Measurements from ENCODE around the gene FES. TPM values are rescaled to one million over a fixed set of nuclear protein-coding genes. Genes with fewer than 3 reads are reported as not detected.

Gene FES
- total and polyA plus RNA-seq, 2 donors (not counting 1 experiment from before 2014, with no cell fraction given) = 5.5 to 31.2 TPM

DNA sequence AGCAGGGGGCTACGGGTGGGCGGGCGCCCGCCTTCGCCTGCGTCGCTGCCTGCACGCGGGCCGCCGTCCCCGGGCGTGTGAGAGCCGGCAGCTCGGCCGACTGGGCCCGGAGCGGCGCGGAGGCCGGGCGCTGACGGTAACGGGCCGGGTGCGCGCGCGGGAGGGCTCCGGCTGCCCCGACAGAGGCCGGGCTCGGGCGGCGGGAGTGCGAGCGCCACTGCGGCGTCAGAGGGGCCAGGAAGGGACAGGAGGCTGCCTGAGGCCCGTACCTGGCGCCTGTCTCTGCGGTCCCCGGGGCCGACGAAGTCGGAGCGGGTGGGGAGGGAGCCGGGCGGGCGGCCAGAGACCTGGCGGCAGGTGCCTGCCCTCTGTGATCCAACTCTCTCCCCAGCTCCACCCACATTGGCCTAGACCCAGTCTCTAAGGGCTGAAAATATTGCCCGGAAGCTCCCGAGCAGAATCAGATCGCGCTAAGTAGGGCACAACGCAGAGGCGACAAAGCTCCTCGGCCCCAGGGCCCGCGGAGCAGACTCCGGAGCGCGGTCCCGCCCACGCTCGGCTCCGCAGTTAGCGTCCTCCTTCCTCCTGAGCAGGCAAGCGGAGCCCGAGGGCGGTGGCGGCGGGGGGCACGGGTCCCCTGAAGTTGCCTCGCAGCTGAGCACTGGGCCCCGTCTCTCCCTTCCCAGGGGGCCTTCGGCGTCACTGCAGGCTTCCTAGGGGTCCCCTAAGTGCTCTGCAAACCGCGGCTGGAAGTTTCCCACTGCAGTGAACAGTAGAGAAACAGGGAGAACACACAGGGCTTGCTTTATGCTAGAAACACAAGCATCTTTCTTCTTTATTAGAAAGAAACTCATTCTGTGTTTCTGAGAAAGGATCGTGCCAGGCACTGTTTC lies 18.8 kb downstream of the FES start, which contains the start of gene MAN2A2:
TSS of gene MAN2A2 (plus strand) at position 463 of the 893 bp plus-strand sequence. CDS start 906 bp downstream, outside the sequence.
- H3K36me3 ChIP-seq (ENCODE audit: control insufficient read depth, insufficient read depth, low read length) = peaks cover 13% of the 10 kb centered on the region

DNA sequence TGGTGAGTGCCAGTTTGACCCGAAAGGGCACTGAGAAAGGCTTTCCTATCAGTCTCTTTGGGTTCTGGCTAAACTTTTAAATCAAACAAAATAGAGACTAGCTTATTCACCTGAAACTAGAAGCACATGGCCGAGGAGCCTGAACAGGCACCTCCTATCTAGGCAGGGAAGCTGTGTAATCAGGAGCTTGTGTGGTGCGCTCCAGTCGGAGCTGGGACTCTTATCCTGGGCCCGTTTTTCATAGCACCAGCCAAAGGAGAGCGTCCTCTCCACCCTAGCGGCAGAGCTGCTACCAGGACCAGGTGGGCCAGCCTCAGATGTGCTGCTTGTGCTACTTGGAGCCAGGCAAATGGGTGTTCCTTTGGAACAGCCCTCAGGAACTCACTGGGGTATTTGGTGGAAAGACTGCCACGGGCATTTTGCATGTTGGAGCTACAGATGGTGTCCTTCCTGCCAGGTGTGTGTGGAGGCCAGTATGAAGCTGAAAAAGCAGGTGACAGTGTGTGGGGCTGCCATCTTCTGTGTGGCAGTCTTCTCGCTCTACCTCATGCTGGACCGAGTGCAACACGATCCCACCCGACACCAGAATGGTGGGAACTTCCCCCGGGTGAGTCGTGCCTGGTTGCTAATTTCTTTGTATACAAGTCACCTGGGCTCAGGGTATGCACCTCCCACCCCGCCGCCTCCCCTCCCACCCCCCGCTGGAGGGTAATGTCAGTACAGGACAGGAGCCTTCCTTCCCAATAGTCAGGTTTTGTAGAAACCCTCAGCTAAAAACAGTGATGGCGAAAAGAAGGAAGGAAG lies 19.6 kb downstream of the FES start:
- TF ChIP-seq, protein P1, sequence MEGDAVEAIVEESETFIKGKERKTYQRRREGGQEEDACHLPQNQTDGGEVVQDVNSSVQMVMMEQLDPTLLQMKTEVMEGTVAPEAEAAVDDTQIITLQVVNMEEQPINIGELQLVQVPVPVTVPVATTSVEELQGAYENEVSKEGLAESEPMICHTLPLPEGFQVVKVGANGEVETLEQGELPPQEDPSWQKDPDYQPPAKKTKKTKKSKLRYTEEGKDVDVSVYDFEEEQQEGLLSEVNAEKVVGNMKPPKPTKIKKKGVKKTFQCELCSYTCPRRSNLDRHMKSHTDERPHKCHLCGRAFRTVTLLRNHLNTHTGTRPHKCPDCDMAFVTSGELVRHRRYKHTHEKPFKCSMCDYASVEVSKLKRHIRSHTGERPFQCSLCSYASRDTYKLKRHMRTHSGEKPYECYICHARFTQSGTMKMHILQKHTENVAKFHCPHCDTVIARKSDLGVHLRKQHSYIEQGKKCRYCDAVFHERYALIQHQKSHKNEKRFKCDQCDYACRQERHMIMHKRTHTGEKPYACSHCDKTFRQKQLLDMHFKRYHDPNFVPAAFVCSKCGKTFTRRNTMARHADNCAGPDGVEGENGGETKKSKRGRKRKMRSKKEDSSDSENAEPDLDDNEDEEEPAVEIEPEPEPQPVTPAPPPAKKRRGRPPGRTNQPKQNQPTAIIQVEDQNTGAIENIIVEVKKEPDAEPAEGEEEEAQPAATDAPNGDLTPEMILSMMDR (conservative IDR thresholded peaks at IDR 0.05 in 1 of 2, IDR thresholded peaks at IDR 0.05 in 1 of 2; ENCODE audit: low read depth in 1 of 2, low read length in 2 of 2) = no peak
- TF ChIP-seq EZH2 (IDR thresholded peaks at IDR 0.05; ENCODE audit: low read length, missing control alignments) = no peak
- H2AFZ ChIP-seq (ENCODE audit: low read length) = peak overlapping the region; percentile 62
- peak overlapping the region; percentile 65 to 82 (median 76) for H3K4me3 ChIP-seq (replicated peaks in 1 of 4; ENCODE audit: control extremely low read depth in 1 of 4, insufficient read depth in 1 of 4, low read depth in 3 of 4, low read length in 4 of 4)
- no peak overlapping the region for H3K27ac ChIP-seq (ENCODE audit: insufficient read depth, low read length)
- H3K9ac ChIP-seq (ENCODE audit: insufficient read depth, low read length) = no peak overlapping the region
- H3K79me2 ChIP-seq (ENCODE audit: control insufficient read depth, insufficient read depth, low read length) = no peaks in the 10 kb centered on the region
- no peaks in the 10 kb centered on the region for H3K27me3 ChIP-seq (ENCODE audit: control insufficient read depth, insufficient read depth, low read length)
- peak overlapping the region; percentile 94 for H3K4me2 ChIP-seq (ENCODE audit: extremely low read depth, insufficient read depth, low read length)
- H4K20me1 ChIP-seq (ENCODE audit: control insufficient read depth, extremely low read depth, insufficient read depth, low read length) = no peaks in the 10 kb centered on the region
- no peaks in the 10 kb centered on the region for H3K4me1 ChIP-seq (ENCODE audit: control insufficient read depth, extremely low read depth, insufficient read depth, low read length)
- DNase-seq (ENCODE audit: low read depth in 2 of 2) = peak in 1 of 2 donors; percentile 8
- peaks cover 13% of the 10 kb centered on the region for H3K36me3 ChIP-seq (ENCODE audit: control insufficient read depth, insufficient read depth, low read length)
- no peaks in the 10 kb centered on the region for H3K9me3 ChIP-seq (ENCODE audit: control insufficient read depth, insufficient read depth, low read depth, low read length)

More for the DNA sequence above, 18.8 kb downstream of the FES start, which contains the start of gene MAN2A2:
- peak within 1 kb of the TSS; percentile 71 for H3K27ac ChIP-seq (ENCODE audit: insufficient read depth, low read length)
- H3K4me3 ChIP-seq (replicated peaks in 1 of 4; ENCODE audit: control extremely low read depth in 1 of 4, insufficient read depth in 1 of 4, low read depth in 3 of 4, low read length in 4 of 4) = peak within 1 kb of the TSS; percentile 75 to 82 (median 76)
- DNase-seq (ENCODE audit: low read depth in 2 of 2) = peak; percentile 19 to 55
- no peaks in the 10 kb centered on the region for H3K4me1 ChIP-seq (ENCODE audit: control insufficient read depth, extremely low read depth, insufficient read depth, low read length)
- no peaks in the 10 kb centered on the region for H4K20me1 ChIP-seq (ENCODE audit: control insufficient read depth, extremely low read depth, insufficient read depth, low read length)
- no peak for TF ChIP-seq EZH2 (IDR thresholded peaks at IDR 0.05; ENCODE audit: low read length, missing control alignments)
- TF ChIP-seq, protein P1 (conservative IDR thresholded peaks at IDR 0.05 in 1 of 2, IDR thresholded peaks at IDR 0.05 in 1 of 2; ENCODE audit: low read depth in 1 of 2, low read length in 2 of 2) = no peak
- no peaks in the 10 kb centered on the region for H3K27me3 ChIP-seq (ENCODE audit: control insufficient read depth, insufficient read depth, low read length)
- H3K79me2 ChIP-seq (ENCODE audit: control insufficient read depth, insufficient read depth, low read length) = no peaks in the 10 kb centered on the region
- H2AFZ ChIP-seq (ENCODE audit: low read length) = peak within 1 kb of the TSS; percentile 91
- H3K4me2 ChIP-seq (ENCODE audit: extremely low read depth, insufficient read depth, low read length) = peak within 1 kb of the TSS; percentile 94
- no peaks in the 10 kb centered on the region for H3K9me3 ChIP-seq (ENCODE audit: control insufficient read depth, insufficient read depth, low read depth, low read length)
- H3K9ac ChIP-seq (ENCODE audit: insufficient read depth, low read length) = peak within 1 kb of the TSS; percentile 73

DNA sequence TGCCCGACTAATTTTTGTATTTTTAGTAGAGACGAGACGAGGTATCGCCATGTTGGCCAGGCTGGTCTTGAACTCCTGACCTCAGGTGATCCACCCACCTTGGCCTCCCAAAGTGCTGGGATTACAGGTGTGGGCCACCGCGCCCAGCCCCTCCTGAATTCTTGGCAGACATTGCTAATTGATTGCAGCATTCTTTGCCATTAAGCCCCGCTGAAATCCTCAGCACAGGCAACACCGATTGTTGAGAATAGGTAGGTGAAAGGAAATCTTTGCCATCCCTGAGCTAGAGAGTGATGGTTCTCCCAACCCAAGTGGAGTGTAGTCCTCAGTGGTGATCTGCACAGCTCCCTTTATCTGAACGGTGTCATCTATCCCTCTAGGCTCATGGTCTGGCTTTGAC lies 20.4 kb downstream of the FES start:
- Histone ChIP-seq H3K9me3 (ENCODE audit: control insufficient read depth, insufficient read depth, low read depth, low read length) (no peaks in the 10 kb centered on the region), H3K27ac (ENCODE audit: insufficient read depth, low read length) (no peak overlapping the region), H3K79me2 (ENCODE audit: control insufficient read depth, insufficient read depth, low read length) (no peaks in the 10 kb centered on the region), H3K27me3 (ENCODE audit: control insufficient read depth, insufficient read depth, low read length) (no peaks in the 10 kb centered on the region), H2AFZ (ENCODE audit: low read length) (no peak overlapping the region), H3K4me3 (replicated peaks in 1 of 4; ENCODE audit: control extremely low read depth in 1 of 4, insufficient read depth in 1 of 4, low read depth in 3 of 4, low read length in 4 of 4) (no peak overlapping the region), H3K4me2 (ENCODE audit: extremely low read depth, insufficient read depth, low read length) (no peak overlapping the region), H3K36me3 (ENCODE audit: control insufficient read depth, insufficient read depth, low read length) (peaks cover 13% of the 10 kb centered on the region), H4K20me1 (ENCODE audit: control insufficient read depth, extremely low read depth, insufficient read depth, low read length) (no peaks in the 10 kb centered on the region), H3K9ac (ENCODE audit: insufficient read depth, low read length) (no peak overlapping the region), H3K4me1 (ENCODE audit: control insufficient read depth, extremely low read depth, insufficient read depth, low read length) (no peaks in the 10 kb centered on the region)
- no peak for DNase-seq (ENCODE audit: low read depth in 2 of 2)
- TF ChIP-seq, protein P1 (conservative IDR thresholded peaks at IDR 0.05 in 1 of 2, IDR thresholded peaks at IDR 0.05 in 1 of 2; ENCODE audit: low read depth in 1 of 2, low read length in 2 of 2) = no peak
- no peak for TF ChIP-seq EZH2 (IDR thresholded peaks at IDR 0.05; ENCODE audit: low read length, missing control alignments)
